ENCODE results near the gene FADS1.

- TF ChIP-seq ARNTL (CRISPR knock-in tag; IDR thresholded peaks at IDR 0.05; ENCODE audit: borderline replicate concordance, low read depth): no peak
- no peak for TF ChIP-seq ZNF8 (CRISPR knock-in tag; IDR thresholded peaks at IDR 0.05)
- TF ChIP-seq ZNF565 (CRISPR knock-in tag; conservative IDR thresholded peaks at IDR 0.05; ENCODE audit: low read depth): no peak
- TF ChIP-seq SNAI2 (CRISPR knock-in tag; IDR thresholded peaks at IDR 0.05): no peak
- TF ChIP-seq BACH2 (CRISPR knock-in tag; IDR thresholded peaks at IDR 0.05; ENCODE audit: borderline replicate concordance): no peak
- TF ChIP-seq RARB (CRISPR knock-in tag; IDR thresholded peaks at IDR 0.05): no peak
- TF ChIP-seq PATZ1 (CRISPR knock-in tag; IDR thresholded peaks at IDR 0.05; ENCODE audit: borderline replicate concordance): no peak
- TF ChIP-seq OSR1 (CRISPR knock-in tag; IDR thresholded peaks at IDR 0.05): no peak
- no peak for TF ChIP-seq TCF4 (CRISPR knock-in tag; IDR thresholded peaks at IDR 0.05; ENCODE audit: borderline replicate concordance)
- TF ChIP-seq ZC3H10 (CRISPR knock-in tag; IDR thresholded peaks at IDR 0.05): no peak
- no peak for TF ChIP-seq ISL1 (CRISPR knock-in tag; IDR thresholded peaks at IDR 0.05)
- TF ChIP-seq GLIS3 (CRISPR knock-in tag; IDR thresholded peaks at IDR 0.05): no peak
- TF ChIP-seq CSRNP3 (CRISPR knock-in tag; IDR thresholded peaks at IDR 0.05): no peak
These were observed 37.5 kb upstream of the FADS1 start for GRCh38 chr11:61854206-61854895.

Measured in SK-N-SH treated with all-trans-retinoic acid at 6 μM for 48 hours (cell line).